ENCODE data around the gene PDCD11.

The PDCD11 gene

GRCh38 chr10:103417601-103418000 is 21.2 kb downstream of the PDCD11 start:
- Histone ChIP-seq H3K9ac (ENCODE audit: low read length) (no peak overlapping the region), H3K4ac (ENCODE audit: low read depth, low read length) (no peak overlapping the region), H2BK15ac (replicated peaks; ENCODE audit: low read depth) (no peak overlapping the region), H3K18ac (ENCODE audit: low read length) (no peak overlapping the region), H3K36me3 (ENCODE audit: control insufficient read depth, insufficient read depth, low read length) (peaks cover 54% of the 10 kb centered on the region), H3K4me2 (ENCODE audit: low read length) (no peak overlapping the region), H4K5ac (ENCODE audit: low read length) (no peak overlapping the region), H2BK5ac (ENCODE audit: low read length) (no peak overlapping the region), H3K79me1 (ENCODE audit: low read length) (no peaks in the 10 kb centered on the region), H3K79me2 (ENCODE audit: control insufficient read depth, insufficient read depth, low read length) (no peaks in the 10 kb centered on the region), H3K27me3 (ENCODE audit: insufficient read depth, low read length, poor library complexity) (no peaks in the 10 kb centered on the region), H3K4me1 (ENCODE audit: control insufficient read depth, low read depth, low read length) (no peaks in the 10 kb centered on the region), H3K23ac (ENCODE audit: low read length) (no peak overlapping the region), H2AK5ac (ENCODE audit: low read length) (no peak overlapping the region), H3K4me3 (ENCODE audit: low read length) (no peak overlapping the region), H3K56ac (ENCODE audit: low read length) (no peak overlapping the region), H3K27ac (ENCODE audit: low read depth, low read length) (no peak overlapping the region), H2BK120ac (ENCODE audit: low read depth, low read length) (no peak overlapping the region), H4K8ac (ENCODE audit: low read depth, low read length) (no peak overlapping the region)
- whole genome bisulfite sequencing (ENCODE audit: extremely low coverage, insufficient coverage, low lambda C conversion rate): no CpG with 5 or more reads among the region's 5 CpGs
- DNase-seq: no peak

- Histone ChIP-seq H3K9ac (ENCODE audit: low read length) (no peak overlapping the region), H3K23ac (ENCODE audit: low read length) (no peak overlapping the region), H3K18ac (ENCODE audit: low read length) (no peak overlapping the region), H3K36me3 (ENCODE audit: control insufficient read depth, insufficient read depth, low read length) (peaks cover 52% of the 10 kb centered on the region), H3K27me3 (ENCODE audit: insufficient read depth, low read length, poor library complexity) (no peaks in the 10 kb centered on the region), H4K5ac (ENCODE audit: low read length) (no peak overlapping the region), H2BK5ac (ENCODE audit: low read length) (no peak overlapping the region), H2BK15ac (replicated peaks; ENCODE audit: low read depth) (no peak overlapping the region), H3K4ac (ENCODE audit: low read depth, low read length) (no peak overlapping the region), H3K27ac (ENCODE audit: low read depth, low read length) (no peak overlapping the region), H4K8ac (ENCODE audit: low read depth, low read length) (no peak overlapping the region), H3K79me2 (ENCODE audit: control insufficient read depth, insufficient read depth, low read length) (no peaks in the 10 kb centered on the region), H3K4me2 (ENCODE audit: low read length) (no peak overlapping the region), H2BK120ac (ENCODE audit: low read depth, low read length) (no peak overlapping the region), H3K4me3 (ENCODE audit: low read length) (no peak overlapping the region), H3K4me1 (ENCODE audit: control insufficient read depth, low read depth, low read length) (no peaks in the 10 kb centered on the region), H3K56ac (ENCODE audit: low read length) (no peak overlapping the region), H2AK5ac (ENCODE audit: low read length) (no peak overlapping the region), H3K79me1 (ENCODE audit: low read length) (no peaks in the 10 kb centered on the region)
- DNase-seq: no peak
- no CpG with 5 or more reads among the region's 4 CpGs for WGBS (ENCODE audit: extremely low coverage, insufficient coverage, low lambda C conversion rate)
These were observed 22.7 kb downstream of the PDCD11 start for GRCh38 chr10:103419101-103419500.

DNA sequence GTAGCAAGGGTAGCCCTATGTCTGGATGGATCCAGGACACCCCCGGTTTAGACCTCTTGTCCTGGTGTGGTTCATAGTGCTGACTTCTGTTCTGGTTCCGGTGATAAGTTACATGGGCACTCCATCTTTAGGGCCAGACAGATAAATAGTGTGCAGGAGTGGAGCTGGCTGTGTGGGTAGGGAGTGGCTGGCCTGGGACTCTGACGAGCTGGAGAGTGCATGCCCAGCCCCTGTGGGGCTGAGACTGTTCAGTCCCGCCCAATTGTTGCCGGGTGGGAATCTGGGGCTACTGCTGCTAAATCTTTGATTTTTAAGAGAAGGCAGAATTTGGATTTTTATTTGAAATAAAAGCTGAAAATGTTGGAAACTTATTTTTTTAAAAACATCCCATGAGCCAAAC is 27.3 kb downstream of the PDCD11 start:
- no peak overlapping the region for H2BK15ac ChIP-seq (replicated peaks; ENCODE audit: low read depth)
- no peak overlapping the region for H4K5ac ChIP-seq (ENCODE audit: low read length)
- H3K36me3 ChIP-seq (ENCODE audit: control insufficient read depth, insufficient read depth, low read length): peaks cover 37% of the 10 kb centered on the region
- no peak overlapping the region for H3K4ac ChIP-seq (ENCODE audit: low read depth, low read length)
- no CpG with 5 or more reads among the region's 5 CpGs for WGBS (ENCODE audit: extremely low coverage, insufficient coverage, low lambda C conversion rate)
- no peak overlapping the region for H3K4me2 ChIP-seq (ENCODE audit: low read length)
- no peak overlapping the region for H4K8ac ChIP-seq (ENCODE audit: low read depth, low read length)
- H3K79me2 ChIP-seq (ENCODE audit: control insufficient read depth, insufficient read depth, low read length): peaks cover 2% of the 10 kb centered on the region
- H3K23ac ChIP-seq (ENCODE audit: low read length): no peak overlapping the region
- no peak overlapping the region for H3K18ac ChIP-seq (ENCODE audit: low read length)
- H3K56ac ChIP-seq (ENCODE audit: low read length): no peak overlapping the region
- no peaks in the 10 kb centered on the region for H3K27me3 ChIP-seq (ENCODE audit: insufficient read depth, low read length, poor library complexity)
- no peak overlapping the region for H3K27ac ChIP-seq (ENCODE audit: low read depth, low read length)
- no peak for DNase-seq
- no peak overlapping the region for H2BK5ac ChIP-seq (ENCODE audit: low read length)
- H3K9ac ChIP-seq (ENCODE audit: low read length): no peak overlapping the region
- no peak overlapping the region for H2BK120ac ChIP-seq (ENCODE audit: low read depth, low read length)
- no peaks in the 10 kb centered on the region for H3K79me1 ChIP-seq (ENCODE audit: low read length)
- H2AK5ac ChIP-seq (ENCODE audit: low read length): no peak overlapping the region
- no peaks in the 10 kb centered on the region for H3K4me1 ChIP-seq (ENCODE audit: control insufficient read depth, low read depth, low read length)
- H3K4me3 ChIP-seq (ENCODE audit: low read length): no peak overlapping the region

- H3K4me3 ChIP-seq (ENCODE audit: low read length): no peak overlapping the region
- H3K9ac ChIP-seq (ENCODE audit: low read length): no peak overlapping the region
These were observed 31.4 kb downstream of the PDCD11 start for GRCh38 chr10:103427866-103428265.

GRCh38 chr10:103428989-103429643 is 32.7 kb downstream of the PDCD11 start:
- Histone ChIP-seq H3K4me1 (ENCODE audit: control insufficient read depth, low read depth, low read length) (no peaks in the 10 kb centered on the region), H3K4ac (ENCODE audit: low read depth, low read length) (no peak overlapping the region), H3K27me3 (ENCODE audit: insufficient read depth, low read length, poor library complexity) (no peaks in the 10 kb centered on the region), H3K4me2 (ENCODE audit: low read length) (no peak overlapping the region), H2BK120ac (ENCODE audit: low read depth, low read length) (no peak overlapping the region), H3K27ac (ENCODE audit: low read depth, low read length) (no peak overlapping the region), H2BK5ac (ENCODE audit: low read length) (no peak overlapping the region), H3K79me2 (ENCODE audit: control insufficient read depth, insufficient read depth, low read length) (peaks cover 2% of the 10 kb centered on the region), H4K5ac (ENCODE audit: low read length) (no peak overlapping the region), H2BK15ac (replicated peaks; ENCODE audit: low read depth) (no peak overlapping the region), H3K4me3 (ENCODE audit: low read length) (no peak overlapping the region), H3K23ac (ENCODE audit: low read length) (no peak overlapping the region), H3K79me1 (ENCODE audit: low read length) (no peaks in the 10 kb centered on the region), H3K18ac (ENCODE audit: low read length) (no peak overlapping the region), H3K36me3 (ENCODE audit: control insufficient read depth, insufficient read depth, low read length) (peaks cover 20% of the 10 kb centered on the region), H3K9ac (ENCODE audit: low read length) (no peak overlapping the region), H2AK5ac (ENCODE audit: low read length) (no peak overlapping the region), H4K8ac (ENCODE audit: low read depth, low read length) (no peak overlapping the region), H3K56ac (ENCODE audit: low read length) (no peak overlapping the region)
- no peak for DNase-seq
- WGBS (ENCODE audit: extremely low coverage, insufficient coverage, low lambda C conversion rate): no CpG with 5 or more reads among the region's 5 CpGs

More at GRCh38 chr10:103427866-103428265, 31.4 kb downstream of the PDCD11 start:
- Histone ChIP-seq H2AK5ac (ENCODE audit: low read length) (no peak overlapping the region), H3K4ac (ENCODE audit: low read depth, low read length) (no peak overlapping the region), H3K56ac (ENCODE audit: low read length) (no peak overlapping the region), H3K4me2 (ENCODE audit: low read length) (no peak overlapping the region), H3K4me1 (ENCODE audit: control insufficient read depth, low read depth, low read length) (no peaks in the 10 kb centered on the region), H3K23ac (ENCODE audit: low read length) (no peak overlapping the region), H2BK15ac (replicated peaks; ENCODE audit: low read depth) (no peak overlapping the region), H3K18ac (ENCODE audit: low read length) (no peak overlapping the region), H3K79me1 (ENCODE audit: low read length) (no peaks in the 10 kb centered on the region), H3K27ac (ENCODE audit: low read depth, low read length) (no peak overlapping the region), H3K36me3 (ENCODE audit: control insufficient read depth, insufficient read depth, low read length) (peaks cover 26% of the 10 kb centered on the region), H4K5ac (ENCODE audit: low read length) (no peak overlapping the region), H4K8ac (ENCODE audit: low read depth, low read length) (no peak overlapping the region), H2BK5ac (ENCODE audit: low read length) (no peak overlapping the region), H3K79me2 (ENCODE audit: control insufficient read depth, insufficient read depth, low read length) (peaks cover 2% of the 10 kb centered on the region), H3K27me3 (ENCODE audit: insufficient read depth, low read length, poor library complexity) (no peaks in the 10 kb centered on the region), H2BK120ac (ENCODE audit: low read depth, low read length) (no peak overlapping the region)
- no peak for DNase-seq
- no CpG with 5 or more reads among the region's 9 CpGs for WGBS (ENCODE audit: extremely low coverage, insufficient coverage, low lambda C conversion rate)

DNA sequence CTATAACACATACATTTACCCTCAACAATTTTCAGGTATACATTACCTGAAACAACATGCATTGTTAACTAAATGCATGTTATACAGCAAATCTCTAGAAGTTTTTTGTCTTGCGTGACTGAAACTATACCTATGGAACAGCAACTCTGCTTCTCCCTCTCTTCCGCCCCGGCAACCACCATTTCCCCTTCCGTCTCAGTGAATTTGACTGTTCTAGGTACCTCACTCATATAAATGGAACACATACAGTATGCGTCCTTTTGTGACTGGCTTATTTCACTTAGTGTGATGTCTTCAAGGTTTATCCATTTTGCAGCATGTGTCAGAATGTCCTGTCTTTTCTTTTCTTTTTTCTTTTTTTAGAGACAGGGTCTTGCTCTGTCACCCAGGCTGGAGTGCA is 33.2 kb downstream of the PDCD11 start:
- no peak overlapping the region for H4K8ac ChIP-seq (ENCODE audit: low read depth, low read length)
- WGBS (ENCODE audit: extremely low coverage, insufficient coverage, low lambda C conversion rate): no CpG with 5 or more reads among the region's 5 CpGs
- no peak overlapping the region for H3K23ac ChIP-seq (ENCODE audit: low read length)
- H2BK15ac ChIP-seq (replicated peaks; ENCODE audit: low read depth): no peak overlapping the region
- H4K5ac ChIP-seq (ENCODE audit: low read length): no peak overlapping the region
- no peak overlapping the region for H3K9ac ChIP-seq (ENCODE audit: low read length)
- H2AK5ac ChIP-seq (ENCODE audit: low read length): no peak overlapping the region
- no peak overlapping the region for H3K56ac ChIP-seq (ENCODE audit: low read length)
- no peak overlapping the region for H3K18ac ChIP-seq (ENCODE audit: low read length)
- H3K4me3 ChIP-seq (ENCODE audit: low read length): no peak overlapping the region
- H3K4ac ChIP-seq (ENCODE audit: low read depth, low read length): no peak overlapping the region
- H2BK120ac ChIP-seq (ENCODE audit: low read depth, low read length): no peak overlapping the region
- H2BK5ac ChIP-seq (ENCODE audit: low read length): no peak overlapping the region
- H3K36me3 ChIP-seq (ENCODE audit: control insufficient read depth, insufficient read depth, low read length): peaks cover 21% of the 10 kb centered on the region
- no peak overlapping the region for H3K27ac ChIP-seq (ENCODE audit: low read depth, low read length)
- no peaks in the 10 kb centered on the region for H3K27me3 ChIP-seq (ENCODE audit: insufficient read depth, low read length, poor library complexity)
- H3K79me1 ChIP-seq (ENCODE audit: low read length): no peaks in the 10 kb centered on the region
- H3K4me1 ChIP-seq (ENCODE audit: control insufficient read depth, low read depth, low read length): no peaks in the 10 kb centered on the region
- no peak overlapping the region for H3K4me2 ChIP-seq (ENCODE audit: low read length)
- no peak for DNase-seq
- peaks cover 2% of the 10 kb centered on the region for H3K79me2 ChIP-seq (ENCODE audit: control insufficient read depth, insufficient read depth, low read length)

All from mesendoderm (in vitro differentiated cells).